Panc1 (cell line): ENCODE data around the gene SLC1A3. TPM values are rescaled to one million over a fixed set of nuclear protein-coding genes. Genes with fewer than 3 reads are reported as not detected.

Experiments used
- ATAC-seq: fragments of 200-7000 bp; cut with Tn5 transposase; 2 replicates; pipeline ENCODE4 v1.9.1; 2020; ENCODE audit warnings: mild to moderate bottlenecking, moderate library complexity
- BruUV-seq: library from RNA; stranded (reverse); fragments of 400-500 nt; replicated peaks from 2 replicates; lab custom pipeline; 2021; lab: Mats Ljungman, UMichigan
- CTCF ChIA-PET: fragments of 300-600 bp; sonication (Branson Sonifier 250); formaldehyde crosslinking; loops from one replicate; lab custom pipeline; 2022; ENCODE audit warnings: antibody characterized with exemption; lab: Charles Lee
- POLR2A ChIA-PET: fragments of 300-600 bp; sonication (Branson Sonifier 250); formaldehyde crosslinking; loops from one replicate; lab custom pipeline; 2022; ENCODE audit warnings: antibody characterized with exemption; lab: Charles Lee
- DNase-seq: peaks from one replicate; pipeline ENCODE4 v3.0.0-alpha.2; 2010; ENCODE audit warnings: low read depth, low spot score
- H3K27ac ChIP-seq: 2 replicates; pipeline ENCODE4 v1.5.1; 2011; ENCODE audit warnings: mild to moderate bottlenecking, low read length, inconsistent platforms
- H3K27me3 ChIP-seq: fragments of 200-500 bp; sonication (Bioruptor generic); 2 replicates; pipeline ENCODE4 v1.6.0; 2014; ENCODE audit warnings: low read length, inconsistent platforms; ENCODE audit not compliant: control insufficient read depth, insufficient read depth
- H3K36me3 ChIP-seq: fragments of 200-500 bp; sonication (Bioruptor generic); 2 replicates; pipeline ENCODE4 v1.5.1; 2014; ENCODE audit warnings: inconsistent platforms, mild to moderate bottlenecking, low read length, moderate library complexity; ENCODE audit not compliant: control insufficient read depth, insufficient read depth
- H3K4me1 ChIP-seq: 2 replicates; pipeline ENCODE4 v1.5.1; 2011; ENCODE audit warnings: inconsistent platforms, mild to moderate bottlenecking, low read length, moderate library complexity; ENCODE audit not compliant: control insufficient read depth, insufficient read depth
- H3K4me3 ChIP-seq, 2 experiments: 2 replicates each; pipeline ENCODE4 v1.5.1; 2011 to 2012; ENCODE audit warnings: low read depth in 2 of 2, low read length in 2 of 2, mild to moderate bottlenecking in 2 of 2, inconsistent platforms in 1 of 2, moderate library complexity in 1 of 2
- H3K9me3 ChIP-seq: fragments of 200-500 bp; sonication (Bioruptor generic); 2 replicates; pipeline ENCODE4 v1.5.1; 2014; ENCODE audit warnings: low read depth, mild to moderate bottlenecking, inconsistent platforms, low read length, moderate library complexity; ENCODE audit not compliant: control insufficient read depth, insufficient read depth
- POLR2AphosphoS5 ChIP-seq: IDR thresholded peaks from 2 replicates; pipeline ENCODE4 v1.6.1; 2012; ENCODE audit warnings: mild to moderate bottlenecking, low read depth, low read length, moderate library complexity
- SIN3A ChIP-seq: IDR thresholded peaks from 2 replicates; pipeline ENCODE4 v1.6.1; 2012; ENCODE audit warnings: low read depth, mild to moderate bottlenecking, low read length, moderate library complexity, borderline replicate concordance; ENCODE audit not compliant: insufficient read depth
- TCF7L2 ChIP-seq: IDR thresholded peaks from 2 replicates; pipeline ENCODE4 v1.6.1; 2011; ENCODE audit warnings: mild to moderate bottlenecking, low read depth, low read length, inconsistent platforms
- in situ Hi-C: cut with HindIII; loops from 2 replicates; pipeline ENCODE4 v1.10.0; 2016; ENCODE audit warnings: low sequenced_read_pairs, low pct_unique_long_range_greater_than_20kb
- intact Hi-C: fragments of 100-400 bp; cut with micrococcal nuclease; formaldehyde crosslinking; loops from one replicate; pipeline ENCODE4 v1.10.0; 2022; ENCODE audit not compliant: unreplicated experiment
- total RNA-seq: library from RNA; stranded (reverse); gene quantifications from one replicate; pipeline ENCODE4 v1.2.1, GENCODE V29; 2021; ENCODE audit not compliant: unreplicated experiment
- TF ChIP-seq, protein P1 (sequence below), 2 experiments: IDR thresholded peaks; 2 replicates each; pipeline ENCODE4 v1.6.1; 2011 to 2012; ENCODE audit warnings: low read depth in 2 of 2, control low read depth in 1 of 2, low read length in 1 of 2, mild to moderate bottlenecking in 1 of 2, moderate library complexity in 1 of 2; ENCODE audit not compliant: insufficient read depth in 1 of 2
- TF ChIP-seq, protein P2 (sequence below): fragments of 450-650 bp; IDR thresholded peaks from 2 replicates; pipeline ENCODE4 v1.5.1; 2017; ENCODE audit warnings: mild to moderate bottlenecking

SLC1A3 gene
- total RNA-seq, 1 experiment from 2014 or later: 0.13 TPM

DNA sequence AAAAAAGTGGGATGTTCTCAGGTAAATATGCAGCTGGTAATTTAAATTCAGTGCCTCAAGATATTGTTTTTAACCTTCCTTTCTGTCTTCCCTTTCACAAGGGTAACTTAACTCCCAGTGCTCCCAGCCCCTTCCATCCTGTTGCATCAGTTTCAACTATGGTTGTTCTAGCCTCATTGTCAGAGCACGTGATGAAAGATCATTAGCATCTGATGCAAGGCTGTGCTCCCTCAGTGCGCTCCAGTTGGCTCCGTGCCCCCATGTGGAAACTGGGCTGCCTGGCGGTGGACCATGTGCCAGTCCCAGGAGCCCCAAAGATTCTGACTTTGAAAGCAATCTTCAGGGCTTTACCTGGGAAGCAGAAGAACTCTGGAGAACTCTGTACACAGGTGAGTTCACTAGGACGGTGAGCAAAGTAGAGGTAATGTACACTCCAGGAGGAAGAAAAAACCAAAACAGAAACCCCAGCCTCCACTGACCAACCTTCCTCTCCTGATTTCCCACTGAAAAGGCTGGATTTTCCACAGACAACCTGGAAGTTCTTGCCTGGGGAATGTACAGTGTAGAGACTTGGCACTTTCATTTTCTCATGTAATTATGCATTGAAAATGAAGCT, 96.9 kb downstream of the SLC1A3 start:
- Histone ChIP-seq H3K4me1 (no peaks in the 10 kb centered on the region), H3K27me3 (peaks cover 16% of the 10 kb centered on the region), H3K36me3 (no peaks in the 10 kb centered on the region), H3K27ac (no peak overlapping the region), H3K9me3 (peaks cover 3% of the 10 kb centered on the region; the same call in 1 of the 2 replicates), H3K4me3 (no peak overlapping the region)
- CTCF ChIA-PET: no interaction called here
- in situ Hi-C loops: no loop called here
- intact Hi-C loops: no loop called here
- ATAC-seq (no peak), DNase-seq (no peak)
- TF ChIP-seq, protein P1, sequence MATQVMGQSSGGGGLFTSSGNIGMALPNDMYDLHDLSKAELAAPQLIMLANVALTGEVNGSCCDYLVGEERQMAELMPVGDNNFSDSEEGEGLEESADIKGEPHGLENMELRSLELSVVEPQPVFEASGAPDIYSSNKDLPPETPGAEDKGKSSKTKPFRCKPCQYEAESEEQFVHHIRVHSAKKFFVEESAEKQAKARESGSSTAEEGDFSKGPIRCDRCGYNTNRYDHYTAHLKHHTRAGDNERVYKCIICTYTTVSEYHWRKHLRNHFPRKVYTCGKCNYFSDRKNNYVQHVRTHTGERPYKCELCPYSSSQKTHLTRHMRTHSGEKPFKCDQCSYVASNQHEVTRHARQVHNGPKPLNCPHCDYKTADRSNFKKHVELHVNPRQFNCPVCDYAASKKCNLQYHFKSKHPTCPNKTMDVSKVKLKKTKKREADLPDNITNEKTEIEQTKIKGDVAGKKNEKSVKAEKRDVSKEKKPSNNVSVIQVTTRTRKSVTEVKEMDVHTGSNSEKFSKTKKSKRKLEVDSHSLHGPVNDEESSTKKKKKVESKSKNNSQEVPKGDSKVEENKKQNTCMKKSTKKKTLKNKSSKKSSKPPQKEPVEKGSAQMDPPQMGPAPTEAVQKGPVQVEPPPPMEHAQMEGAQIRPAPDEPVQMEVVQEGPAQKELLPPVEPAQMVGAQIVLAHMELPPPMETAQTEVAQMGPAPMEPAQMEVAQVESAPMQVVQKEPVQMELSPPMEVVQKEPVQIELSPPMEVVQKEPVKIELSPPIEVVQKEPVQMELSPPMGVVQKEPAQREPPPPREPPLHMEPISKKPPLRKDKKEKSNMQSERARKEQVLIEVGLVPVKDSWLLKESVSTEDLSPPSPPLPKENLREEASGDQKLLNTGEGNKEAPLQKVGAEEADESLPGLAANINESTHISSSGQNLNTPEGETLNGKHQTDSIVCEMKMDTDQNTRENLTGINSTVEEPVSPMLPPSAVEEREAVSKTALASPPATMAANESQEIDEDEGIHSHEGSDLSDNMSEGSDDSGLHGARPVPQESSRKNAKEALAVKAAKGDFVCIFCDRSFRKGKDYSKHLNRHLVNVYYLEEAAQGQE (IDR thresholded peaks at IDR 0.05; ENCODE audit: insufficient read depth in 1 of 2, low read depth in 2 of 2, low read length in 1 of 2): no peak
- no peak for TF ChIP-seq TCF7L2
- TF ChIP-seq SIN3A: no peak
- TF ChIP-seq, protein P2, sequence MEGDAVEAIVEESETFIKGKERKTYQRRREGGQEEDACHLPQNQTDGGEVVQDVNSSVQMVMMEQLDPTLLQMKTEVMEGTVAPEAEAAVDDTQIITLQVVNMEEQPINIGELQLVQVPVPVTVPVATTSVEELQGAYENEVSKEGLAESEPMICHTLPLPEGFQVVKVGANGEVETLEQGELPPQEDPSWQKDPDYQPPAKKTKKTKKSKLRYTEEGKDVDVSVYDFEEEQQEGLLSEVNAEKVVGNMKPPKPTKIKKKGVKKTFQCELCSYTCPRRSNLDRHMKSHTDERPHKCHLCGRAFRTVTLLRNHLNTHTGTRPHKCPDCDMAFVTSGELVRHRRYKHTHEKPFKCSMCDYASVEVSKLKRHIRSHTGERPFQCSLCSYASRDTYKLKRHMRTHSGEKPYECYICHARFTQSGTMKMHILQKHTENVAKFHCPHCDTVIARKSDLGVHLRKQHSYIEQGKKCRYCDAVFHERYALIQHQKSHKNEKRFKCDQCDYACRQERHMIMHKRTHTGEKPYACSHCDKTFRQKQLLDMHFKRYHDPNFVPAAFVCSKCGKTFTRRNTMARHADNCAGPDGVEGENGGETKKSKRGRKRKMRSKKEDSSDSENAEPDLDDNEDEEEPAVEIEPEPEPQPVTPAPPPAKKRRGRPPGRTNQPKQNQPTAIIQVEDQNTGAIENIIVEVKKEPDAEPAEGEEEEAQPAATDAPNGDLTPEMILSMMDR: no peak
- TF ChIP-seq POLR2AphosphoS5: no peak
- no TSS peak for BruUV-seq
- POLR2A ChIA-PET: no interaction called here

DNA sequence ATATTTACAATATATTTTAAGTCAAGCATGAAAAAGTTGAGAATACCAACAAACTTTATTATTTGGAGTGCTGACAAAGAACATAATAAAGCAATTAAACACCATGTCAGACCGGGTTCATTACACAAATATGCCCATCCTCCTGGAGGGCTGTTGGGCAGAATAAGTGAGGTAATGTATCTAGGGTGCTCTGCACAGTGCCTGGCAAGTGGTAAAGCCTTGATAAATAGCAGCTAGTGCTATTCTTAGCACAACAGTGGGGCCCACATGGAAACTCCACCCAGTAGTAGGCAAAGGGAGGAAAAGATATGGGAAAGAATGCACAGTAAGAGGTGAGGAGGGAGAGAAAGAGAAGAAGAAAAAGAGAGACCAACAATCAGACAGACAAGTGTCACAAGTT, 97.7 kb downstream of the SLC1A3 start:
- H3K4me3 ChIP-seq: no peak overlapping the region
- peaks cover 14% of the 10 kb centered on the region for H3K27me3 ChIP-seq
- CTCF ChIA-PET: no interaction called here
- TF ChIP-seq, protein P1 (IDR thresholded peaks at IDR 0.05; ENCODE audit: insufficient read depth in 1 of 2, low read depth in 2 of 2, low read length in 1 of 2): no peak
- TF ChIP-seq TCF7L2 (no peak), POLR2AphosphoS5 (no peak), SIN3A (no peak)
- TF ChIP-seq, protein P2: no peak
- H3K9me3 ChIP-seq: peaks cover 3% of the 10 kb centered on the region; the same call in 1 of the 2 replicates
- H3K27ac ChIP-seq: no peak overlapping the region
- intact Hi-C loops: no loop called here
- DNase-seq (no peak), ATAC-seq (no peak)
- POLR2A ChIA-PET: no interaction called here
- H3K36me3 ChIP-seq: no peaks in the 10 kb centered on the region
- in situ Hi-C loops: no loop called here
- no TSS peak for BruUV-seq
- H3K4me1 ChIP-seq: no peaks in the 10 kb centered on the region
